Smooth muscle cell of trachea (primary cell): ENCODE data around the gene ZNF570. TPM values are rescaled to one million over a fixed set of nuclear protein-coding genes. Genes with fewer than 3 reads are reported as not detected.

ENCODE experiments used
- total RNA-seq: library from RNA; depleted of rRNA; stranded (reverse); fragments of >200 nt; gene quantifications from 2 replicates; pipeline ENCODE4 v1.2.1, GENCODE V29; 2014

Gene ZNF570
- total RNA-seq: 9.7 and 13.2 TPM in 2 replicates

DNA sequence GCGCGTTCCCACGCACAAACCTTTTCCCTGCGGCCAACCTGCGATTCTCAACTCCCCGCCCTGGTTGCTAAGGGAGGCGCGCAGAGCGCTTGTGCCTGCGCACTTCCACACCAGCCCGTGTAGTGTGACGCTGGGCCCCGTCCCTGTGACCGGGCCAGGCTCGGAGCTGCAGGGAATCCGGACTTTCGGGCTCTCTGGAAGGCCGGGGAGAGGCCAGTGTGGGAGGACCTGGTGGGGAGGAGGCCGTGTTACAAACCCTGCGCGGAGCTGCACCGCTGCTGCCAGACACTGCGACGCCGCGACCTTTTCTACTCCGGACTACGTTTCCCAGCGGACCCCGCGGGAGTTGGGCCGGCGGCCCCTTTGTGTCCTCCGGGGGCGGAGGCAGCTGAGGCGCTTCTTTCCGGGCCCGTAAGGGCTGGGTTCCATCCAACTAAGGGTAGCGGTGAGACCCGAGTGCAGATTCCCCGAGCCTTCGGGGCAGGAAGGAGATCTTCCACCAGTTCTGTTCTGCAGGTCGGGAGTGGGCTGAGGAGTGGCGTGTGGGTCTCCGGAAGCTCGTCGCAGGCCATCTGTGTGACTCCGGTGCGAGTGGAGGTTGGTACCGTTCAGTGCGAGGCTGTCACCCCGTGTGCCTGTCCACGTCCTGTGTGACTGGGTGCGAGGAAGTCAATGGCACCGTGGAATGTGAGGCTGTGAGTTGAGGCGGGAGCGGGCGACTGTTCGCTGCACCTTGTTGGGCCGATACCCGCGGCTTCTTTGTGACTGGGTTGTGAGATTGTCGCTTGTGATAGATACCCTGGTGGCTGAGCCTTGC is at the start of gene ZNF570:
Gene ZNF570, plus strand, starts transcription at position 396 of the 817 bp plus-strand sequence. CDS start 999 bp downstream, outside the sequence.

DNA sequence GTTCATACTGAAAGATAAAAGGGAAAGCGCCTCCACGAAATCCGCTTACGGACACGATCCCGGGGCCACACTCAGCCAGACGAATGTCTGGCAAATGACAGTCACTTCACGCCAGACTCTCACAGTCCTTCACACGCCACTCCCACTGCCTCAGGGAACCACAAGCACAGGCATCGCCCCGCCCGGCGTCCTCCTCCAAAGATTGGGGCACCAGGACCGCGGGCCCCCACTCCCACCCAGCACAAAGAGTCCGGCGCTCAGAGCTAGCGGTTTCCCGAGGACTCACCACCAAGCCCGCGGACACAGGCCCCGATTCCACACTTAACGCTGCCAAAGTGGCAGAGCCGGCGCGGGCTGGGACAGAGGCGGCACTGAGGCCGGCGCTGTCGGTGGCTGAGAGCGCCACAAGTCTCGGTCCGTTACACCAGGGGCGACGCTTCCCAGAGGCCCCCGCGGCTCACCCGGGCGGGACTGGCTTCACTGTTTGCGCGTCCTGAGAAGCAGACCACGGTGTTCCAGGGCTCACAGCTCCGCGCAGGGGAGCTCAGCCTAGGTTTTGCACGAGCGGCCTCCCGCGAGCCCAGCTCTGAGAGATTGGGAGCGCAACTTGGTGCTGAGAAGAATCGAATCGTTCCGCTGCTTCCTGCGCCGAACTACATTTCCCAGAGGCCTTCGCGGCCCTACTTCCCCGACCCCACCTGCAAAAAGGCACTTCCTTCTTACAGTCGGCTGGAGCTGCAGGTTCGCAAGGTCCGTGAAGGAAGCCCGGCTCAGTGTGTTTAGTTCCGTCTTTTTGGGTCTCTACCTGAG is 2.2 kb upstream of the ZNF570 start, which contains the start of gene ZNF569:
Gene ZNF569, minus strand, starts transcription at position 647 of the 810 bp plus-strand sequence. CDS start 22,523 bp downstream, outside the sequence.

DNA sequence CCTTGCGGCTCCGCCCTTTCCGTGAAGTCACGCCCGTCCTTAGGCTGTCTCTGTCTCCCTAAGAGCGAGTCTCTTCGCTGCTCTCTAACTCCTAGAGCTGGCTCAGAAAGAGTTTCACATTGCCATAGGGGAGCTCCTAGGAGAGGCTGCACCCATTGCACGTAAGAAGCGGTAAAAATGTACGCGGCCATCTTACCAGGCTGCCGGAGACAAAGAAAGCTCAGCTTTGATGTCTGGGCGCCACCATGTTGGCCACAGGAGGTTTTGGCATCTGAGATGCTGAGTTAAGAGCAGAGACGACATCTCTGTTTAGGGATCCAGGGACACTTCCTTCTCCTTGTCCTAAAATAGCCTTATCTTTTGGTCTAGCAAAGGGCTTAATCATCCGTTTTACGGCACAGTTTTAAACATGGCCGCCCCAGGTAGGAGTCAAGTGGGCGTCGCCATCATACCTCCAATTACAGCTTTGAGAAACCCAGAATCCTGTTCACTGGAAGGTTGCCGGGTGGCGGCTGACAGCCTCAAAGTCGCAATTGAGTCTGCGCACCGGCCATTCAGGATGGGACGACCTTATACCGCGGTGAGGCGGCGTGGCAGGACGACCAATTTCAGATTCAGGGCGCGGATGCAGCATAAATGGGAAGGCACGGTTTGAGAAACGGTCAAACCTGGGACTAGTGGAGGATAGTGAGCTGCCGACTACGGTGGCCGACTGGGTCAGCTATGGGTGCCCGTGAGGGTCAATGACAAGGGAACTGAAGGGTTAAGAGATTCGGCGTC is 37.4 kb downstream of the ZNF570 start, which contains the start of gene ZNF793:
Gene ZNF793, plus strand, starts transcription at position 553 of the 780 bp plus-strand sequence. CDS start 16,501 bp downstream, outside the sequence.

Other genes with a start within 250 kb of the ZNF570 start
- gene ZNF527, start 98.3 kb upstream of the ZNF570 start, total RNA-seq: 5.5 and 7.1 TPM in 2 replicates
- gene ZNF569, start 1.9 kb upstream of the ZNF570 start, total RNA-seq: 6.5 and 8.4 TPM in 2 replicates
- 2.2 and 3.5 TPM in 2 replicates for gene ZNF793, start 37.6 kb downstream of the ZNF570 start, total RNA-seq
- 2.3 and 3.2 TPM in 2 replicates for gene ZNF571, start 125.4 kb downstream of the ZNF570 start, total RNA-seq
- gene ZNF540, start 125.5 kb downstream of the ZNF570 start, total RNA-seq: 0.44 and 0.66 TPM in 2 replicates
- gene ZFP30, start 186.1 kb downstream of the ZNF570 start, total RNA-seq: 20.8 and 22.2 TPM in 2 replicates